T-helper 1 cell treated with Interleukin-12 subunit alpha and Interleukin-12 subunit beta and Interleukin-4 antibody, amounts not matched to agents 30 μg/mL and 1 μg/mL, for 36 hours (primary cell): ENCODE data around the gene BCL10.

Experiments
- H3K27ac Mint-ChIP-seq: one replicate; pipeline ENCODE4 v1.8.0; 2021; ENCODE audit warnings: mild to moderate bottlenecking, mixed read lengths
- H3K27me3 Mint-ChIP-seq: one replicate; pipeline ENCODE4 v1.8.0; 2021; ENCODE audit warnings: low read depth, mixed read lengths
- H3K36me3 Mint-ChIP-seq: one replicate; pipeline ENCODE4 v1.8.0; 2021; ENCODE audit warnings: low read depth, mixed read lengths
- H3K4me1 Mint-ChIP-seq: one replicate; pipeline ENCODE4 v1.8.0; 2021; ENCODE audit warnings: low read depth, mixed read lengths
- H3K4me3 Mint-ChIP-seq: one replicate; pipeline ENCODE4 v1.8.0; 2021; ENCODE audit warnings: mild to moderate bottlenecking, moderate library complexity, mixed read lengths
- H3K9me3 Mint-ChIP-seq: one replicate; pipeline ENCODE4 v1.8.0; 2021; ENCODE audit warnings: mixed read lengths

Gene BCL10

DNA sequence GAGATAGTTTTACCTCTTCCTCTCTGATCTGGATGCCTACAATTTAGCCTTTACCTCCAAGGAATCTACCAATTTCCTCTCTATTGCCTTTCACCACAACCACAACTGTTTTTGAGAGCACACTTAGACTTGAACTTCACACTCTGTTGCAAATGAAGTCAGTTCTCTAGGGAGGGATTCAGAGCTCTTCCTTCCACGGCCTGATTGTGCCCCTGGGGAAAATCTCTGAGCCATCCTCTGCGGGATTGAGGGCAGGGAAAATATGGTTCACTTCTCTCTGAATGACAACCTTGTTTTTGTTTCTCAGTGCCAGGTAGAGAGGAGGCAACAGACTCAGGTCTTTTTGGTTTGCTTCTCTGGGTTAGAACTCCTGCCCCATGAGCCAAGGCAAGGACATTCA is 35.4 kb upstream of the BCL10 start:
- H3K4me1 Mint-ChIP-seq: peaks cover 2% of the 10 kb centered on the region
- no peaks in the 10 kb centered on the region for H3K36me3 Mint-ChIP-seq
- no peak overlapping the region for H3K4me3 Mint-ChIP-seq
- peaks cover 74% of the 10 kb centered on the region for H3K27me3 Mint-ChIP-seq
- H3K9me3 Mint-ChIP-seq: no peaks in the 10 kb centered on the region
- H3K27ac Mint-ChIP-seq: no peak overlapping the region

DNA sequence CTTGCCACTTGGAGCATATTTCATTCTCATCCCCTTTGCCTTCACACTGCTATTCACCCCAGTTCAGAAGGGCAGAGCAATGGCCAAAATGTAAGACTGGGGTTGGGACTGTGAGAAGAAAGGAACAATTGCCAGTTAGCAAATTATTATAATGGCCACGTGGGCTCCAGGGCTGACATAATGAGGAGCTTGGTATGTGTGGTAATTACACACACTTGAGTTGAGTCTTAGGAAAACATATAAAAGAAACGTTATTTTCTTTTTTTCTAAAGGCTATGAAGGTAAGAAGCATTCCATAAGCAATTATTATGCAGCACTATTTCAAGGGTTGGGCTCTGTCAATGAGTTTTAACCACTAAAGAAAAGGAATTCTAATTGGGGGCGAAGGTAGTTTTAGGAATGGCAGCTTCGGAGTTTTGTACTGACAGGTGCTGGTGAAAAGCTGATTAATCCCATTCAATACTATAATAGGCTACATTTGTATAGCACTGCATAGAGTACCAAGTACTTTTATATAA is 32.5 kb upstream of the BCL10 start:
- H3K27ac Mint-ChIP-seq: no peak overlapping the region
- H3K4me3 Mint-ChIP-seq: no peak overlapping the region
- H3K36me3 Mint-ChIP-seq: no peaks in the 10 kb centered on the region
- peaks cover 2% of the 10 kb centered on the region for H3K4me1 Mint-ChIP-seq
- no peaks in the 10 kb centered on the region for H3K9me3 Mint-ChIP-seq
- H3K27me3 Mint-ChIP-seq: peaks cover 72% of the 10 kb centered on the region

GRCh38 chr1:85307987-85308832 is 31.8 kb upstream of the BCL10 start:
- peaks cover 65% of the 10 kb centered on the region for H3K27me3 Mint-ChIP-seq
- no peaks in the 10 kb centered on the region for H3K9me3 Mint-ChIP-seq
- no peaks in the 10 kb centered on the region for H3K36me3 Mint-ChIP-seq
- peaks cover 2% of the 10 kb centered on the region for H3K4me1 Mint-ChIP-seq
- H3K27ac Mint-ChIP-seq: no peak overlapping the region
- no peak overlapping the region for H3K4me3 Mint-ChIP-seq

DNA sequence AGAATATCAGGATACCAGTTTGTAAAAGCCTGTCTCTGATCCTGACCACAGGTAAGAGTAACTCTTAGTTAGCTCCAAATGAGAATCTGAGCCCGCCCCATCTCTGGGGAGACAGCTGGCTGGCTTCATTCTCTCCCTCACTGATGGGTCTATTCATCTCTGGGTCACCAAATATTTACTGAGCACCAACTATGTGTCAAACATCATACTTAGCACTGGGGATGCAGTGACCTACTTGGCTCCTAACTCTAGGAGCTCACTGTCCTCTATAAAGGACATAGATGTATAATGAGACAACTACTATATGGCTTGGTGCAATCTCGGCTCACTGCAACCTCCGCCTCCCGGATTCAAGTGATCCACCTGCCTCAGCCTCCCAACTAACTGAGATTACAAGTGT is 29.8 kb upstream of the BCL10 start:
- Mint-ChIP-seq H3K36me3 (no peaks in the 10 kb centered on the region), H3K4me3 (no peak overlapping the region), H3K27ac (no peak overlapping the region), H3K27me3 (peaks cover 75% of the 10 kb centered on the region), H3K9me3 (no peaks in the 10 kb centered on the region), H3K4me1 (peaks cover 2% of the 10 kb centered on the region)

GRCh38 chr1:85303440-85304162 is 27.2 kb upstream of the BCL10 start:
- Mint-ChIP-seq H3K4me3 (no peak overlapping the region), H3K27me3 (peaks cover 70% of the 10 kb centered on the region), H3K9me3 (no peaks in the 10 kb centered on the region), H3K36me3 (no peaks in the 10 kb centered on the region), H3K27ac (no peak overlapping the region), H3K4me1 (peaks cover 4% of the 10 kb centered on the region)

- Mint-ChIP-seq H3K9me3 (no peaks in the 10 kb centered on the region), H3K27me3 (peaks cover 52% of the 10 kb centered on the region), H3K27ac (no peak overlapping the region), H3K4me1 (peaks cover 17% of the 10 kb centered on the region), H3K4me3 (no peak overlapping the region), H3K36me3 (peaks cover 2% of the 10 kb centered on the region)
Observed at GRCh38 chr1:85300140-85300539, 23.7 kb upstream of the BCL10 start.

- Mint-ChIP-seq H3K4me1 (peaks cover 17% of the 10 kb centered on the region), H3K4me3 (peak overlapping the region; percentile 70), H3K27ac (peak overlapping the region; percentile 80), H3K9me3 (no peaks in the 10 kb centered on the region), H3K36me3 (peaks cover 2% of the 10 kb centered on the region), H3K27me3 (peaks cover 47% of the 10 kb centered on the region)
Observed at GRCh38 chr1:85297855-85298629, 21.6 kb upstream of the BCL10 start.

GRCh38 chr1:85297538-85297854 is 21.1 kb upstream of the BCL10 start:
- Mint-ChIP-seq H3K27me3 (peaks cover 46% of the 10 kb centered on the region), H3K27ac (no peak overlapping the region), H3K9me3 (no peaks in the 10 kb centered on the region), H3K4me3 (no peak overlapping the region), H3K4me1 (peaks cover 17% of the 10 kb centered on the region), H3K36me3 (peaks cover 2% of the 10 kb centered on the region)

GRCh38 chr1:85296980-85297379 is 20.5 kb upstream of the BCL10 start:
- Mint-ChIP-seq H3K27me3 (peaks cover 45% of the 10 kb centered on the region), H3K27ac (no peak overlapping the region), H3K4me3 (no peak overlapping the region), H3K9me3 (no peaks in the 10 kb centered on the region), H3K36me3 (peaks cover 2% of the 10 kb centered on the region), H3K4me1 (peaks cover 17% of the 10 kb centered on the region)

- Mint-ChIP-seq H3K4me1 (peaks cover 17% of the 10 kb centered on the region), H3K9me3 (no peaks in the 10 kb centered on the region), H3K27me3 (peaks cover 43% of the 10 kb centered on the region), H3K27ac (no peak overlapping the region), H3K36me3 (peaks cover 2% of the 10 kb centered on the region), H3K4me3 (no peak overlapping the region)
Observed at GRCh38 chr1:85295654-85296053, 19.2 kb upstream of the BCL10 start.

DNA sequence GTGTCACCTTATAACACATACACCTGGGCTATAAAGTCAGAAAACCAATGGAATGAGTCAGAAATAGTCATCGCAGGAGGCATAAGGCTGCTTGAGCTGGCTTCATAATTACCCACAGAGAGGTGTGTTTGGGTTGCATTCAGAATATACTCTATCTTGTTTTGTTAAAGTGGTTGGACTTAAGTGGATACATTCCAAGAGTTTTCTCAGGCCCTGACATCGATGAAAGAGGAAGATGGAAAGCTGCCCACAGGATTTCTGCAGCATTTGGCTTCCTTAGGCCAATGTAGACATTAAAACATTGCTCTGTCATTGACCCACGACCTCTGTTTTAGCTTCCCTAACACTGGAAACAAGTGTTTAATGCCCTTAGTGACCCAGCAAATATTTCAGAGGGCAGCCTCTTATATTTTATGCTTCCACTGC is 18.6 kb upstream of the BCL10 start:
- Mint-ChIP-seq H3K36me3 (peaks cover 2% of the 10 kb centered on the region), H3K9me3 (no peaks in the 10 kb centered on the region), H3K27ac (no peak overlapping the region), H3K4me3 (no peak overlapping the region), H3K4me1 (peaks cover 17% of the 10 kb centered on the region), H3K27me3 (peaks cover 42% of the 10 kb centered on the region)

- H3K27ac Mint-ChIP-seq: no peak overlapping the region
- no peaks in the 10 kb centered on the region for H3K4me1 Mint-ChIP-seq
- H3K9me3 Mint-ChIP-seq: no peaks in the 10 kb centered on the region
- peaks cover 40% of the 10 kb centered on the region for H3K27me3 Mint-ChIP-seq
- H3K36me3 Mint-ChIP-seq: no peaks in the 10 kb centered on the region
- H3K4me3 Mint-ChIP-seq: no peak overlapping the region
Observed at GRCh38 chr1:85290826-85291225, 14.4 kb upstream of the BCL10 start.

- Mint-ChIP-seq H3K9me3 (no peaks in the 10 kb centered on the region), H3K36me3 (no peaks in the 10 kb centered on the region), H3K27ac (no peak overlapping the region)
Observed at GRCh38 chr1:85289848-85290335, 13.5 kb upstream of the BCL10 start.

DNA sequence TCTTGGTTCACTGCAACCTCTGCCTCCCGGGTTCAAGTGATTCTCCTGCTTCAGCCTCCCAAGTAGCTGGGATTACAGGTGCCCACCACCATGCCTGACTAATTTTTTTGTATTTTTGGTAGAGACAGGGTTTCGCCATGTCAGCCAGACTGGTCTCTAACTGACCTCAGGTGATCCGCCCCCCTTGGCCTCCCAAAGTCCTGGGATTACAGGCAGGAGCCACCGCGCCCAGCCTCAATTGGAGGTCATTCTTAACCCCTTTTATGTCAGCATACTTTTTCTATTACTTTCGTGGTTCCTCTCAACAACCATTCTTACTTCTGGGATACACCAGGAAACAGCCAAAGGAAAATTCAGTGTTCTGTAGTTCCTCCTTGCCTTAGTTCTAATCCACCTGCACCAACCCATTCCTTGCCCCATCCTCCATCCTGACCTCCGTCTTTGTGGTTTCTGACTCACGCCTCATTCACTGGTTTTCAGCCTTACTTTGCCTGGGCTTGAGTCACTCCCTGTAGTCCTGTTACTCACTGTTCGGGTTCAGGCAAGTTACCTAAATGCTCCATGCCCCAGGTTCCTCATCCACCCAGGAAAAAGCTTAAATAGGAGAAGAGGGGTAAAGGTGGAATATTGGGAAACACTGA is 12.9 kb upstream of the BCL10 start:
- Mint-ChIP-seq H3K36me3 (no peaks in the 10 kb centered on the region), H3K27ac (no peak overlapping the region), H3K9me3 (no peaks in the 10 kb centered on the region), H3K4me1 (no peaks in the 10 kb centered on the region), H3K4me3 (no peak overlapping the region), H3K27me3 (peaks cover 36% of the 10 kb centered on the region)

More at GRCh38 chr1:85289848-85290335, 13.5 kb upstream of the BCL10 start:
- Mint-ChIP-seq H3K27me3 (peaks cover 39% of the 10 kb centered on the region), H3K4me1 (no peaks in the 10 kb centered on the region), H3K4me3 (no peak overlapping the region)
